Upper lobe of right lung (tissue), 1 donor: ENCODE measurements around the gene SPR. TPM values are rescaled to one million over a fixed set of nuclear protein-coding genes. Genes with fewer than 3 reads are reported as not detected.

ENCODE experiments used
- ATAC-seq: fragments of 200-7000 bp; cut with Tn5 transposase; one replicate; pipeline ENCODE4 v1.9.1; 2020; ENCODE audit warnings: mild to moderate bottlenecking, moderate library complexity
- DNase-seq: peaks from one replicate; pipeline ENCODE4 v3.0.0-alpha.2; 2020
- H3K27ac ChIP-seq: fragments of 200-600 bp; one replicate; pipeline ENCODE4 v1.8.0; 2022
- H3K27me3 ChIP-seq: fragments of 200-600 bp; one replicate; pipeline ENCODE4 v1.8.0; 2022; ENCODE audit warnings: mild to moderate bottlenecking
- H3K36me3 ChIP-seq: fragments of 200-600 bp; one replicate; pipeline ENCODE4 v1.8.0; 2022
- H3K4me1 ChIP-seq: fragments of 200-600 bp; one replicate; pipeline ENCODE4 v1.8.0; 2022
- H3K4me3 ChIP-seq: fragments of 200-600 bp; one replicate; pipeline ENCODE4 v1.8.0; 2022; ENCODE audit warnings: mild to moderate bottlenecking
- H3K9me3 ChIP-seq: fragments of 200-600 bp; one replicate; pipeline ENCODE4 v1.8.0; 2022
- intact Hi-C: fragments of 100-400 bp; cut with DNase I; formaldehyde crosslinking; loops from one replicate; pipeline ENCODE4 v1.11.0; 2022
- total RNA-seq: library from RNA; stranded (reverse); fragmentation: NEBNext Ultra II Directional; extraction: Animal tissue kit (Norgen Biotek cat#: 25700); gene quantifications from one replicate; pipeline ENCODE4 v1.2.1, GENCODE V29; 2021
- TF ChIP-seq, protein P1 (sequence below): fragments of 200-600 bp; IDR thresholded peaks from one replicate; pipeline ENCODE4 v1.8.0; 2022; ENCODE audit warnings: antibody characterized with exemption
- donor health status: DM: no; HTN: yes; CAD: no; lungs with severe emphysema.

SPR gene
- total RNA-seq, 1 donor from 2014 or later, result 44.1 TPM

GRCh38 chr2:72891091-72891818 lies 4.0 kb downstream of the SPR start:
- no peak overlapping the region for H3K27ac ChIP-seq
- H3K27me3 ChIP-seq, result peaks cover 15% of the 10 kb centered on the region
- intact Hi-C loops, result loop anchor here (10.0 kb wide), 1 partner anchor 274 kb away; no protein-coding TSS in a partner anchor
- TF ChIP-seq, protein P1, sequence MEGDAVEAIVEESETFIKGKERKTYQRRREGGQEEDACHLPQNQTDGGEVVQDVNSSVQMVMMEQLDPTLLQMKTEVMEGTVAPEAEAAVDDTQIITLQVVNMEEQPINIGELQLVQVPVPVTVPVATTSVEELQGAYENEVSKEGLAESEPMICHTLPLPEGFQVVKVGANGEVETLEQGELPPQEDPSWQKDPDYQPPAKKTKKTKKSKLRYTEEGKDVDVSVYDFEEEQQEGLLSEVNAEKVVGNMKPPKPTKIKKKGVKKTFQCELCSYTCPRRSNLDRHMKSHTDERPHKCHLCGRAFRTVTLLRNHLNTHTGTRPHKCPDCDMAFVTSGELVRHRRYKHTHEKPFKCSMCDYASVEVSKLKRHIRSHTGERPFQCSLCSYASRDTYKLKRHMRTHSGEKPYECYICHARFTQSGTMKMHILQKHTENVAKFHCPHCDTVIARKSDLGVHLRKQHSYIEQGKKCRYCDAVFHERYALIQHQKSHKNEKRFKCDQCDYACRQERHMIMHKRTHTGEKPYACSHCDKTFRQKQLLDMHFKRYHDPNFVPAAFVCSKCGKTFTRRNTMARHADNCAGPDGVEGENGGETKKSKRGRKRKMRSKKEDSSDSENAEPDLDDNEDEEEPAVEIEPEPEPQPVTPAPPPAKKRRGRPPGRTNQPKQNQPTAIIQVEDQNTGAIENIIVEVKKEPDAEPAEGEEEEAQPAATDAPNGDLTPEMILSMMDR, result no peak
- no peak for DNase-seq
- no peaks in the 10 kb centered on the region for H3K9me3 ChIP-seq
- no peak for ATAC-seq
- H3K4me1 ChIP-seq, result peaks cover 23% of the 10 kb centered on the region
- H3K4me3 ChIP-seq, result no peak overlapping the region
- peaks cover 8% of the 10 kb centered on the region for H3K36me3 ChIP-seq

DNA sequence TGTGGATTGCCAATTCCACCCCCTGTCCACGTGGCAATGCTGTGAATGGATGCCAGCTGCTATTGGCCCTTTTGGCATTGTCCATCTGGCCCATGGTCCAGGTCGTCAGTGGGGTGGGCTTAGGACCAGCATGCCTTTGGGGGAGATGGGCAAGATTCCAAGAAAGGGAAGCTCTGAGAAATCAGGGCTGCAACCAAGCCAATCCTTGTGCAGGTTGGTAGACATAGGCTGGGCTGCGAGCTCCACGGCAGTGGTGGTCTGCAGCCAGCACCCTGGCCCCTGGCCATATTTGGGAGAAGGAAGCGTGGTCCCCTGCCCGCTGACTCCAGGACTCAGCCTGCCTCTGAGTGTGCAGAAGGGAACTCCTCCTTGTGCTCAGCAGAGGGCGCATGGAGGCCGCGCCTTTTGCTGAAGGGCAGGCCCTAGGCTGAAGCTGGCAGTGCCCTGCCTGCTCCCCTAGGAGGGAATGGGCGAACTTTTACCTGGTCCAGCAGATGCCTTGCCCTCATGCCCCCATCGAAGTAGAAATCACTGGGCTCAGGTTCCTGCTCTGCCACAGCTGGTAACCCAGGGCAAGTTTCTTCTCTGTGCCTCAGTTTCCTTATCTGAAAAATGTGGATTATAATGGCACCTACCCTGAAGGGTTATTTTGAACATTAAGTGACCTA lies 5.4 kb downstream of the SPR start:
- TF ChIP-seq, protein P1, result peak; percentile 72
- ATAC-seq (peak; percentile 79), DNase-seq (peak; percentile 84)
- intact Hi-C loops, result loop anchor here (10.0 kb wide), 1 partner anchor 272 kb away; no protein-coding TSS in a partner anchor
- Histone ChIP-seq H3K4me1 (peaks cover 17% of the 10 kb centered on the region), H3K36me3 (peaks cover 8% of the 10 kb centered on the region), H3K4me3 (no peak overlapping the region), H3K27me3 (peaks cover 15% of the 10 kb centered on the region), H3K9me3 (no peaks in the 10 kb centered on the region), H3K27ac (no peak overlapping the region)

DNA sequence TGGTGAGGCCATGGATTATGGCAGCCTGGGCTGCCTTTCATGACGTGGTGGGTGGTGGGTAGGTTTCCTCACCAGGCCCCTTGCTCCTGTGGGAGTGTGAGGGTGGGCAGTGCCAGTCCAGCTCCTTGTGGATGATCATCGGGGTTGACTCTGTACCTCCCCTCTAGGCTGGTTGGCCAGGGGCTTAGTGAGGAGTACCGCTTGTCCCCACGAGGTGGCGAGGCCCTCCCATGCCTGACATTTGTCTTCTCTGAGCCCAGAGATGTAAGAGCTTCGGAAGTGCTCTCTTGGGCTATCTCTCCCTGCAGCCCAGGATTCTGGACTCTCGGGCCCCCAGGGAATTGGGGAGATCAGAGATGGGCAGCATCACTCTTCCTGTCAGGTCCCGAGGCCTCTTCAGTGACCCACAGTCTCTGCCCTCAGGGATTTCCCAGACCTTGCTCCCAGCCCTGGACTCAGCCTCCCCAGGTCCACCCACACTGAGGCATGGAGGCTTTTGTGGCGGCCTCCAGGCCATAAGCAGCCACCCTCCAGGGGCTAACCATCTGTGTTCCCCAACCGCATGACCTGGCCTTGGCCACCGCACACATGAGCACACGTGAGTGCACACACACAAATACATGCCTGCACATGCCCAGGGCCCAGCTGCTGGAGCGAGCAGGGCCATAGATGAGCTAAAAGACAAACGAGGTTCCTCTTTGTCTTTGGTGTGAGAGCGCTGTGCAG lies 6.5 kb downstream of the SPR start:
- peaks cover 9% of the 10 kb centered on the region for H3K4me1 ChIP-seq
- TF ChIP-seq, protein P1, result peak; percentile 52
- DNase-seq (no peak), ATAC-seq (peak; percentile 46)
- intact Hi-C loops, result loop anchor here (10.0 kb wide), 1 partner anchor 271 kb away; no protein-coding TSS in a partner anchor
- no peak overlapping the region for H3K27ac ChIP-seq
- H3K4me3 ChIP-seq, result no peak overlapping the region
- H3K9me3 ChIP-seq, result no peaks in the 10 kb centered on the region
- peaks cover 15% of the 10 kb centered on the region for H3K27me3 ChIP-seq
- peaks cover 8% of the 10 kb centered on the region for H3K36me3 ChIP-seq

DNA sequence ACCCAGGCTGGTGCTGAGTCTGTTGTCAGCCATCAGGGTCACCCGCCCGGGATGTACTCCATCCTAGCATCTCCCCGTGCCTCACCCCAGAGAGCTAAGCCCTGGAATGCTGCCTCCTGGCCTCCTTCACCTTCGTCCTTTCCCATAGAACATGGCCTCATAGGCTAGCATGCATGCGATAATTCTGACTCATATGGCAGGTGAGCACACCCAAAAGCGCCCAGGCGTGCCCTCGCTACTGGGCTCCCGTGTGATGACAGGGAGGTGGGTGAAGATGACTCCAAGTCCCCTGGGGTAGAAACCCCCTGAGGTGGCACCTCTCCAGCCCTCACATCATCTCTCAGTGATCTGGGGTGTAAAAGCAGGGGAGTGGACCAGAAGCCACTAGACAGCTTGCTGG lies 7.3 kb downstream of the SPR start:
- Histone ChIP-seq H3K4me3 (no peak overlapping the region), H3K36me3 (peaks cover 8% of the 10 kb centered on the region), H3K27ac (no peak overlapping the region), H3K27me3 (peaks cover 15% of the 10 kb centered on the region), H3K9me3 (no peaks in the 10 kb centered on the region), H3K4me1 (peaks cover 9% of the 10 kb centered on the region)
- no peak for DNase-seq
- intact Hi-C loops, result loop anchor here (10.0 kb wide), 1 partner anchor 270 kb away; no protein-coding TSS in a partner anchor
- TF ChIP-seq, protein P1, result no peak
- ATAC-seq, result no peak

DNA sequence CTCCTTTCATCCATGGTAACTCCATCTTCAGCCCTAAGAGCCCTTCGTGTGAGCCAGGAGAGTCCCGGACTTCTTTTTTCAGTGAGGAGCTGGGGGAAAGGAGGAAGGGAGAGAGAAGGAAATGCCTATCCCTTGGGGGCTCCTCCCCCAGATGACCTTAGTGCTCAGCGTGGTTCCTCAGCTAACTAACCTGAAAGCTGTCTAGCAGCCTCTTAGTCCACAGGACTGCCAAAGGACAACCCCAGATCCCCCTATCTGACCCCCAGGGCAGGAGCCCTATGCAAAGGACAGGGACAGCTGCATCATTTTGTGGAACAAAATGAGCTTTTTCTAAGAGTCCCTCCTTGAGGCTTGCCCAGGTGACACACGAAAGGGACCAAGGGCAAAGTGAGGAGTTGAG lies 7.9 kb downstream of the SPR start:
- Histone ChIP-seq H3K36me3 (peaks cover 8% of the 10 kb centered on the region), H3K27ac (no peak overlapping the region), H3K27me3 (peaks cover 15% of the 10 kb centered on the region), H3K9me3 (no peaks in the 10 kb centered on the region), H3K4me1 (peaks cover 9% of the 10 kb centered on the region), H3K4me3 (no peak overlapping the region)
- TF ChIP-seq, protein P1, result no peak
- intact Hi-C loops, result loop anchor here (10.0 kb wide), 1 partner anchor 270 kb away; no protein-coding TSS in a partner anchor
- no peak for ATAC-seq
- no peak for DNase-seq
